ENCODE results near the gene GMPS. TPM values are rescaled to one million over a fixed set of nuclear protein-coding genes. Genes with fewer than 3 reads are reported as not detected.
"Not testable (repeated sequence)": the region's sequence is repeated elsewhere in the genome, so short reads cannot be mapped to it uniquely, and the experiment has no call there.

Gene GMPS
- total RNA-seq, 4 donors from 2014 or later = 21.4 to 27.4 (median 27.2) TPM

DNA sequence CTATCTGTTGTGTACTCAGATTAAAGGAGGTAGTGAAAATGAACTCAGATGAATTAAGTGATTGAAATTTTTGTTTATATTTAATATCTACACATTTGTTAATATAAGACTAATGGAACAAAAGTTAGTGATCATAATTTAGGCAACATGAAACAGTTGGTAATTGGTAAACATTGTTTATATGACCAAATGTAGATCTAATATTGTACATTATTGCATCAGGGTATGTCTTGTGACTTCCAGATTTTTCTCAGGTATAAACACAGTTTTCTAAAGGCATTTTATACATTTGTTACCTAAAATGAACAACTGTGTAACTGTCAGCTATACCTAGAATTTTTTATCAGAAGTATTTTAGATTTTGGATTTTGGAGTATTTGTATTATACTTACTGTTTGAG, 14.8 kb downstream of the GMPS start:
- TF ChIP-seq POLR2AphosphoS5 (IDR thresholded peaks at IDR 0.05) (no peak), POLR2A (IDR thresholded peaks at IDR 0.05; ENCODE audit: low read depth) (no peak), EP300 (IDR thresholded peaks at IDR 0.05) (no peak)
- TF ChIP-seq, protein P1, sequence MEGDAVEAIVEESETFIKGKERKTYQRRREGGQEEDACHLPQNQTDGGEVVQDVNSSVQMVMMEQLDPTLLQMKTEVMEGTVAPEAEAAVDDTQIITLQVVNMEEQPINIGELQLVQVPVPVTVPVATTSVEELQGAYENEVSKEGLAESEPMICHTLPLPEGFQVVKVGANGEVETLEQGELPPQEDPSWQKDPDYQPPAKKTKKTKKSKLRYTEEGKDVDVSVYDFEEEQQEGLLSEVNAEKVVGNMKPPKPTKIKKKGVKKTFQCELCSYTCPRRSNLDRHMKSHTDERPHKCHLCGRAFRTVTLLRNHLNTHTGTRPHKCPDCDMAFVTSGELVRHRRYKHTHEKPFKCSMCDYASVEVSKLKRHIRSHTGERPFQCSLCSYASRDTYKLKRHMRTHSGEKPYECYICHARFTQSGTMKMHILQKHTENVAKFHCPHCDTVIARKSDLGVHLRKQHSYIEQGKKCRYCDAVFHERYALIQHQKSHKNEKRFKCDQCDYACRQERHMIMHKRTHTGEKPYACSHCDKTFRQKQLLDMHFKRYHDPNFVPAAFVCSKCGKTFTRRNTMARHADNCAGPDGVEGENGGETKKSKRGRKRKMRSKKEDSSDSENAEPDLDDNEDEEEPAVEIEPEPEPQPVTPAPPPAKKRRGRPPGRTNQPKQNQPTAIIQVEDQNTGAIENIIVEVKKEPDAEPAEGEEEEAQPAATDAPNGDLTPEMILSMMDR (IDR thresholded peaks at IDR 0.05) = no peak
- H3K4me1 ChIP-seq = peaks cover 7 to 26% (median 16%) of the 10 kb centered on the region in 4 donors
- no peaks in the 10 kb centered on the region for H3K36me3 ChIP-seq
- H3K4me3 ChIP-seq = no peak overlapping the region
- intact Hi-C loops (cut with DNase I) = no loop called here
- no peaks in the 10 kb centered on the region for H3K9me3 ChIP-seq
- no peak overlapping the region for H3K27ac ChIP-seq (replicated peaks in 1 of 4)
- no peak for DNase-seq (ENCODE audit: extremely low spot score)
- no peaks in the 10 kb centered on the region for H3K27me3 ChIP-seq

- DNase-seq (ENCODE audit: extremely low spot score); H3K27me3 ChIP-seq; H3K27ac ChIP-seq (replicated peaks in 1 of 4); H3K9me3 ChIP-seq; H3K4me3 ChIP-seq; H3K36me3 ChIP-seq; intact Hi-C loops (cut with DNase I): not testable (repeated sequence)
- 93% methylated on average over 8 of the region's 8 CpGs for WGBS
- peaks cover 15 to 34% (median 22%) of the 10 kb centered on the region in 4 donors for H3K4me1 ChIP-seq
Observed at GRCh38 chr3:155886348-155886747, 15.9 kb downstream of the GMPS start.

DNA sequence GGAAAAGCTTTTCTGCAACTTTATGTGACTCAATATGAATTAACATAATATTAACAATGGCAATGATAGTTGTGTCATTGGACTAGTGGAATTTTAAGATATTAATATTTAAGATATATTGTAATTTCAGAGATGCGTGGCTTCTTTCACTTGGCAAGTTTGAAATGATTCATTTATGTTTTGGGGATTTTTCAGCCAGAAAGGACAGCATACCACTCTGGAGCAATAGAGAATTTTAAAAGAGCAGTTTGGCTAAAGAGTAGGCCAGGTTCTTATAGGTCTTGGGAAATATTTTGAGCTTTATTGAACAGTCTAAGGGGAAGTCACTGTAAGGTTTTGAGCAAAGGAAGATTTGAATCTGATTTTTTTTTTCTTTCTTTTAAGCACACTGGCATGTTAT, 16.5 kb downstream of the GMPS start:
- WGBS = 91% methylated on average over 1 of the region's 1 CpG
- Histone ChIP-seq H3K9me3 (no peaks in the 10 kb centered on the region), H3K27me3 (no peaks in the 10 kb centered on the region), H3K4me1 (peaks cover 13 to 31% (median 20%) of the 10 kb centered on the region in 4 donors), H3K36me3 (no peaks in the 10 kb centered on the region), H3K27ac (replicated peaks in 1 of 4) (no peak overlapping the region), H3K4me3 (no peak overlapping the region)
- DNase-seq (ENCODE audit: extremely low spot score) = no peak
- TF ChIP-seq EP300 (IDR thresholded peaks at IDR 0.05) (no peak), POLR2AphosphoS5 (IDR thresholded peaks at IDR 0.05) (no peak), POLR2A (IDR thresholded peaks at IDR 0.05; ENCODE audit: low read depth) (no peak)
- TF ChIP-seq, protein P1 (IDR thresholded peaks at IDR 0.05) = no peak
- intact Hi-C loops (cut with DNase I) = no loop called here

GRCh38 chr3:155889212-155889611, 18.8 kb downstream of the GMPS start:
- Histone ChIP-seq H3K36me3 (peaks cover 0 to 8% (median 4%) of the 10 kb centered on the region in 4 donors), H3K4me3 (no peak overlapping the region), H3K27me3 (no peaks in the 10 kb centered on the region), H3K9me3 (no peaks in the 10 kb centered on the region), H3K4me1 (peaks cover 13 to 31% (median 20%) of the 10 kb centered on the region in 4 donors), H3K27ac (replicated peaks in 1 of 4) (no peak overlapping the region)
- intact Hi-C loops (cut with DNase I) = no loop called here
- TF ChIP-seq POLR2A (IDR thresholded peaks at IDR 0.05; ENCODE audit: low read depth) (no peak), EP300 (IDR thresholded peaks at IDR 0.05) (no peak), POLR2AphosphoS5 (IDR thresholded peaks at IDR 0.05) (no peak)
- TF ChIP-seq, protein P1 (IDR thresholded peaks at IDR 0.05) = no peak
- no peak for DNase-seq (ENCODE audit: extremely low spot score)
- 76% methylated on average over 5 of the region's 5 CpGs for WGBS

GRCh38 chr3:155889952-155890351, 19.5 kb downstream of the GMPS start:
- WGBS = 81% methylated on average over 1 of the region's 1 CpG
- H3K27me3 ChIP-seq = no peaks in the 10 kb centered on the region
- peaks cover 0 to 15% (median 9%) of the 10 kb centered on the region in 4 donors for H3K36me3 ChIP-seq
- H3K4me1 ChIP-seq = peaks cover 13 to 27% (median 20%) of the 10 kb centered on the region in 4 donors
- DNase-seq (ENCODE audit: extremely low spot score) = no peak
- intact Hi-C loops (cut with DNase I) = no loop called here
- TF ChIP-seq, protein P1 (IDR thresholded peaks at IDR 0.05) = no peak
- TF ChIP-seq POLR2A (IDR thresholded peaks at IDR 0.05; ENCODE audit: low read depth) = no peak
- no peak for TF ChIP-seq EP300 (IDR thresholded peaks at IDR 0.05)
- no peak overlapping the region for H3K4me3 ChIP-seq
- H3K9me3 ChIP-seq = no peaks in the 10 kb centered on the region
- no peak overlapping the region for H3K27ac ChIP-seq (replicated peaks in 1 of 4)

All from esophagus muscularis mucosa (tissue), 4 donors.